Neural cell (in vitro differentiated cells): Measurements from ENCODE around the gene IQSEC1. TPM values are rescaled to one million over a fixed set of nuclear protein-coding genes. Genes with fewer than 3 reads are reported as not detected.

ENCODE experiments used
- H2AFZ ChIP-seq: fragments of 200-600, 300-800 bp; sonication (generic), shearing (Covaris generic); 2 replicates; pipeline ENCODE4 v1.6.0; 2014; ENCODE audit warnings: low read depth, mild to moderate bottlenecking, antibody characterized with exemption, low read length, moderate library complexity
- H3F3A ChIP-seq: fragments of 200-600 bp; shearing (Covaris generic); 2 replicates; pipeline ENCODE4 v1.6.1; 2016; ENCODE audit warnings: mild to moderate bottlenecking, moderate library complexity, mixed read lengths, antibody characterized with exemption, low read length; ENCODE audit not compliant: insufficient read depth, poor library complexity, severe bottlenecking
- H3K27ac ChIP-seq: fragments of 200-600, 300-800 bp; sonication (generic), shearing (Covaris generic); 2 replicates; pipeline ENCODE4 v1.5.1; 2014; ENCODE audit warnings: mild to moderate bottlenecking, low read length, moderate library complexity
- H3K27me3 ChIP-seq: fragments of 300-800, 200-600 bp; sonication (generic), shearing (Covaris generic); 2 replicates; pipeline ENCODE4 v1.6.0; 2014; ENCODE audit warnings: mild to moderate bottlenecking, low read depth, low read length, moderate library complexity; ENCODE audit not compliant: insufficient read depth
- H3K36me3 ChIP-seq: fragments of 300-800, 200-600 bp; sonication (generic), shearing (Covaris generic); 2 replicates; pipeline ENCODE4 v1.5.1; 2014; ENCODE audit warnings: mild to moderate bottlenecking, antibody characterized with exemption, low read length, moderate library complexity; ENCODE audit not compliant: insufficient read depth
- H3K4me2 ChIP-seq: fragments of 300-800, 200-600 bp; sonication (generic), shearing (Covaris generic); 2 replicates; pipeline ENCODE4 v1.6.0; 2014; ENCODE audit warnings: mild to moderate bottlenecking, low read length
- H3K4me3 ChIP-seq: fragments of 300-800, 200-600 bp; sonication (generic), shearing (Covaris generic); 2 replicates; pipeline ENCODE4 v1.5.1; 2014; ENCODE audit warnings: mild to moderate bottlenecking, low read length, moderate library complexity
- H3K79me2 ChIP-seq: fragments of 200-600 bp; shearing (Covaris generic); replicated peaks from 2 replicates; pipeline ENCODE4 v1.6.0; 2014; ENCODE audit warnings: mild to moderate bottlenecking, low read length, moderate library complexity; ENCODE audit not compliant: insufficient read depth
- H3K9ac ChIP-seq: fragments of 300-800, 200-600 bp; sonication (generic), shearing (Covaris generic); 2 replicates; pipeline ENCODE4 v1.6.1; 2016; ENCODE audit warnings: mild to moderate bottlenecking, low read length, mixed read lengths
- H3K9me2 ChIP-seq: fragments of 200-600 bp; shearing (Covaris generic); 2 replicates; pipeline ENCODE4 v1.6.1; 2016; ENCODE audit warnings: mild to moderate bottlenecking, low read length, mixed read lengths; ENCODE audit not compliant: insufficient read depth
- H3K9me3 ChIP-seq: fragments of 200-600, 300-800 bp; sonication (generic), shearing (Covaris generic); 2 replicates; pipeline ENCODE4 v1.6.1; 2016; ENCODE audit warnings: mild to moderate bottlenecking, mixed run types, low read length, moderate library complexity, mixed read lengths
- H4K20me1 ChIP-seq: fragments of 200-600 bp; shearing (Covaris generic); 2 replicates; pipeline ENCODE4 v1.6.1; 2016; ENCODE audit warnings: mild to moderate bottlenecking, mixed run types; ENCODE audit not compliant: insufficient read depth
- EP300 ChIP-seq: fragments of 450-650 bp; conservative IDR thresholded peaks from 2 replicates; pipeline ENCODE4 v1.6.1; 2014; ENCODE audit warnings: antibody characterized with exemption, mild to moderate bottlenecking, moderate library complexity; ENCODE audit not compliant: poor library complexity, severe bottlenecking
- EZH2 ChIP-seq: fragments of 200-600, 300-800 bp; shearing (Covaris generic), sonication (generic); IDR thresholded peaks from 2 replicates; pipeline ENCODE4 v1.6.1; 2014; ENCODE audit warnings: antibody characterized with exemption, low read length, borderline replicate concordance, mild to moderate bottlenecking; ENCODE audit not compliant: insufficient read depth, poor library complexity, severe bottlenecking
- MXI1 ChIP-seq: fragments of 450-650 bp; conservative IDR thresholded peaks from 2 replicates; pipeline ENCODE4 v1.6.1; 2014; ENCODE audit warnings: antibody characterized with exemption, mild to moderate bottlenecking; ENCODE audit not compliant: poor library complexity, severe bottlenecking
- POLR2AphosphoS5 ChIP-seq: IDR thresholded peaks from 2 replicates; pipeline ENCODE4 v1.6.1; 2012
- RAD21 ChIP-seq: fragments of 450-650 bp; conservative IDR thresholded peaks from 2 replicates; pipeline ENCODE4 v1.6.1; 2014; ENCODE audit warnings: antibody characterized with exemption, mild to moderate bottlenecking, moderate library complexity
- SMC3 ChIP-seq: fragments of 450-650 bp; conservative IDR thresholded peaks from 2 replicates; pipeline ENCODE4 v1.6.1; 2014; ENCODE audit warnings: antibody characterized with exemption, mild to moderate bottlenecking, moderate library complexity; ENCODE audit not compliant: poor library complexity
- TAF1 ChIP-seq: IDR thresholded peaks from 2 replicates; pipeline ENCODE4 v1.6.1; 2012; ENCODE audit warnings: low read depth
- polyA plus RNA-seq: library from polyadenylated mRNA; depleted of rRNA; stranded (reverse); fragments of >200 nt; gene quantifications from 2 replicates; pipeline ENCODE4 v1.2.3, GENCODE V29; 2014
- TF ChIP-seq, protein P1 (sequence below): fragments of 450-650 bp; IDR thresholded peaks from 2 replicates; pipeline ENCODE4 v1.5.1; 2014; ENCODE audit warnings: antibody characterized with exemption, mild to moderate bottlenecking, moderate library complexity; ENCODE audit not compliant: poor library complexity, severe bottlenecking
- TF ChIP-seq, protein P2 (sequence below): IDR thresholded peaks from 2 replicates; pipeline ENCODE4 v1.6.1; 2012; ENCODE audit warnings: borderline replicate concordance

Gene IQSEC1
- polyA plus RNA-seq, 1 donor from 2014 or later, result 6.0 TPM

DNA sequence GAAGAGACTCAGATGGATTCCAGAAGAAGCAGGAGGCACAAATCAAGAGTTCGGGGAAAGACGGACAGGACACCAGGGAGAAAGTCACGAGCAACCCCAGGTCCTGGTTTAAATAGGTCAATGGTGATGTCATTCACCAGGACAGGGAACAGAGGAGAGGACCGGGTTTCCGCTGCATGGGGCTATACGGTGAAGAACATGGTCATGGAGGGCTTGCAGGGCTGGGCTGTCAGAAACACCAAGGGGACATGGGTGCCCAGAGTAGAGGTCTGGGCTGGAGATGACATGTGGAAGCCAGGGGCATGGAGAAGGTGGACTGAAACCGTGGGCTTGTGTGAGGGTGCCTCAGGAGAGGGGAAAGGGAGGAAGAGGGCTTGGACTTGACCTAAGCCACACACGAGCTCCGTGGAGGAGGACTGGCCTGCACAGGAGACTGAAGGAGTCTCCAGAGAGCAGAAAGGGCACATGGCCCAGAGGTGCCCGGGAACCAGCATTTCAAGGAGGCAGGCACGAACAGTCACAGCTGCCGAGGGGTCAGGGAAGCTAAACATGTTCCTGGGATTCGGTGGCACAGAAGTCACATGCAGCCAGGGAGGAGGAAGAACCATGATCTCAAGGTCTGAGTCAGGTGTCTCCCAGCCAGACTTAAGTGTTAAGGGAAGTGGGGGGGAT lies 177.7 kb downstream of the IQSEC1 start:
- Histone ChIP-seq H3K4me3 (no peak overlapping the region), H3K9ac (no peak overlapping the region), H3K4me2 (no peak overlapping the region), H3F3A (no peaks in the 10 kb centered on the region), H3K79me2 (no peaks in the 10 kb centered on the region), H3K27me3 (no peaks in the 10 kb centered on the region), H2AFZ (no peak overlapping the region), H4K20me1 (no peaks in the 10 kb centered on the region), H3K36me3 (no peaks in the 10 kb centered on the region), H3K27ac (no peak overlapping the region), H3K9me2 (no peaks in the 10 kb centered on the region), H3K9me3 (no peaks in the 10 kb centered on the region)
- TF ChIP-seq, protein P1, sequence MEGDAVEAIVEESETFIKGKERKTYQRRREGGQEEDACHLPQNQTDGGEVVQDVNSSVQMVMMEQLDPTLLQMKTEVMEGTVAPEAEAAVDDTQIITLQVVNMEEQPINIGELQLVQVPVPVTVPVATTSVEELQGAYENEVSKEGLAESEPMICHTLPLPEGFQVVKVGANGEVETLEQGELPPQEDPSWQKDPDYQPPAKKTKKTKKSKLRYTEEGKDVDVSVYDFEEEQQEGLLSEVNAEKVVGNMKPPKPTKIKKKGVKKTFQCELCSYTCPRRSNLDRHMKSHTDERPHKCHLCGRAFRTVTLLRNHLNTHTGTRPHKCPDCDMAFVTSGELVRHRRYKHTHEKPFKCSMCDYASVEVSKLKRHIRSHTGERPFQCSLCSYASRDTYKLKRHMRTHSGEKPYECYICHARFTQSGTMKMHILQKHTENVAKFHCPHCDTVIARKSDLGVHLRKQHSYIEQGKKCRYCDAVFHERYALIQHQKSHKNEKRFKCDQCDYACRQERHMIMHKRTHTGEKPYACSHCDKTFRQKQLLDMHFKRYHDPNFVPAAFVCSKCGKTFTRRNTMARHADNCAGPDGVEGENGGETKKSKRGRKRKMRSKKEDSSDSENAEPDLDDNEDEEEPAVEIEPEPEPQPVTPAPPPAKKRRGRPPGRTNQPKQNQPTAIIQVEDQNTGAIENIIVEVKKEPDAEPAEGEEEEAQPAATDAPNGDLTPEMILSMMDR, result no peak
- TF ChIP-seq EZH2, result no peak
- TF ChIP-seq EP300, result no peak
- no peak for TF ChIP-seq MXI1
- TF ChIP-seq POLR2AphosphoS5, result no peak
- no peak for TF ChIP-seq TAF1
- TF ChIP-seq SMC3, result no peak
- TF ChIP-seq, protein P2, sequence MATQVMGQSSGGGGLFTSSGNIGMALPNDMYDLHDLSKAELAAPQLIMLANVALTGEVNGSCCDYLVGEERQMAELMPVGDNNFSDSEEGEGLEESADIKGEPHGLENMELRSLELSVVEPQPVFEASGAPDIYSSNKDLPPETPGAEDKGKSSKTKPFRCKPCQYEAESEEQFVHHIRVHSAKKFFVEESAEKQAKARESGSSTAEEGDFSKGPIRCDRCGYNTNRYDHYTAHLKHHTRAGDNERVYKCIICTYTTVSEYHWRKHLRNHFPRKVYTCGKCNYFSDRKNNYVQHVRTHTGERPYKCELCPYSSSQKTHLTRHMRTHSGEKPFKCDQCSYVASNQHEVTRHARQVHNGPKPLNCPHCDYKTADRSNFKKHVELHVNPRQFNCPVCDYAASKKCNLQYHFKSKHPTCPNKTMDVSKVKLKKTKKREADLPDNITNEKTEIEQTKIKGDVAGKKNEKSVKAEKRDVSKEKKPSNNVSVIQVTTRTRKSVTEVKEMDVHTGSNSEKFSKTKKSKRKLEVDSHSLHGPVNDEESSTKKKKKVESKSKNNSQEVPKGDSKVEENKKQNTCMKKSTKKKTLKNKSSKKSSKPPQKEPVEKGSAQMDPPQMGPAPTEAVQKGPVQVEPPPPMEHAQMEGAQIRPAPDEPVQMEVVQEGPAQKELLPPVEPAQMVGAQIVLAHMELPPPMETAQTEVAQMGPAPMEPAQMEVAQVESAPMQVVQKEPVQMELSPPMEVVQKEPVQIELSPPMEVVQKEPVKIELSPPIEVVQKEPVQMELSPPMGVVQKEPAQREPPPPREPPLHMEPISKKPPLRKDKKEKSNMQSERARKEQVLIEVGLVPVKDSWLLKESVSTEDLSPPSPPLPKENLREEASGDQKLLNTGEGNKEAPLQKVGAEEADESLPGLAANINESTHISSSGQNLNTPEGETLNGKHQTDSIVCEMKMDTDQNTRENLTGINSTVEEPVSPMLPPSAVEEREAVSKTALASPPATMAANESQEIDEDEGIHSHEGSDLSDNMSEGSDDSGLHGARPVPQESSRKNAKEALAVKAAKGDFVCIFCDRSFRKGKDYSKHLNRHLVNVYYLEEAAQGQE, result no peak
- no peak for TF ChIP-seq RAD21

DNA sequence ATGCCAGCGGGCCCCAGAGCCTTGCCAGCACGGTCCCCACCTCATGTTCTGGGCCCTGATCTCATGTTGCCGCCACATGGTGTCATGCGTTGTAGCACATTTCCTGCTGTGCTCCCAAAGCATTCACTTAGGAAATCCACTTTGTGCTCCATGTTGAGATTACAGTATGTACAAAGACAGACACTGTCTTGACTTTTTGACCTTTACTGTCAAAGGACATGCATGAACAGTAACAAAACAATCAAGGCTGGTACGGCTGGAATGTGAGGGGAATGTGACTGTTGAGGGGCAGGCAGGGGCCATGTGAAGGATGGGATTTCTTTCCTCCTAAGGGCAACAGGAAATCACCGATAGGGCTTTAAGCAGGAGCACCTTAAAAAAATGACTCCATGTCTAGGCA lies 178.6 kb downstream of the IQSEC1 start:
- Histone ChIP-seq H3K79me2 (no peaks in the 10 kb centered on the region), H2AFZ (no peak overlapping the region), H3K4me2 (no peak overlapping the region), H3F3A (no peaks in the 10 kb centered on the region), H3K9me2 (no peaks in the 10 kb centered on the region), H3K9ac (no peak overlapping the region), H4K20me1 (no peaks in the 10 kb centered on the region), H3K36me3 (no peaks in the 10 kb centered on the region), H3K9me3 (no peaks in the 10 kb centered on the region), H3K27ac (no peak overlapping the region), H3K4me3 (no peak overlapping the region), H3K27me3 (no peaks in the 10 kb centered on the region)
- TF ChIP-seq MXI1 (no peak), POLR2AphosphoS5 (no peak), SMC3 (no peak), RAD21 (no peak), EP300 (no peak), EZH2 (no peak)
- TF ChIP-seq, protein P1, result no peak
- TF ChIP-seq, protein P2, result no peak
